ENCODE measurements around the gene ZNF92.

DNA sequence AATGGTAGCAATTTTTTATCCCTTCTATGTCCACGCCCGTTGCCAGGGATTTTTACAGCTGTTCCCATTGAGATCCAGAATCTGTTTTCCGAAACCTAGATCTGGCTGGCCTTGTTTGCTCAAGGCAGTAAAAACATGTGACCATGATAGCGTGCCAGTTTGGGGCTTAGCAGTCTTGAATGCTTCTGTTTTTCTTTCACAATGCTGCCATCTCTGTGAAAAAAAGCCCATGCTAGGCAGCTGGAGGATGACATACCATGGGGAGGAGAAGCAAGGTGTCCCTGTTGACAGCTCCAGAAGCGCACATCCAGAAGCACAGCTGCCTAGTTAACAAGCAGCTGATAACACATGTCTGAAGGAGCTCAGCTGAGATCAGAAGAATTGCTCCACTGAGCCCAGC is 2.2 kb upstream of the ZNF92 start:
- TF ChIP-seq, protein P1, sequence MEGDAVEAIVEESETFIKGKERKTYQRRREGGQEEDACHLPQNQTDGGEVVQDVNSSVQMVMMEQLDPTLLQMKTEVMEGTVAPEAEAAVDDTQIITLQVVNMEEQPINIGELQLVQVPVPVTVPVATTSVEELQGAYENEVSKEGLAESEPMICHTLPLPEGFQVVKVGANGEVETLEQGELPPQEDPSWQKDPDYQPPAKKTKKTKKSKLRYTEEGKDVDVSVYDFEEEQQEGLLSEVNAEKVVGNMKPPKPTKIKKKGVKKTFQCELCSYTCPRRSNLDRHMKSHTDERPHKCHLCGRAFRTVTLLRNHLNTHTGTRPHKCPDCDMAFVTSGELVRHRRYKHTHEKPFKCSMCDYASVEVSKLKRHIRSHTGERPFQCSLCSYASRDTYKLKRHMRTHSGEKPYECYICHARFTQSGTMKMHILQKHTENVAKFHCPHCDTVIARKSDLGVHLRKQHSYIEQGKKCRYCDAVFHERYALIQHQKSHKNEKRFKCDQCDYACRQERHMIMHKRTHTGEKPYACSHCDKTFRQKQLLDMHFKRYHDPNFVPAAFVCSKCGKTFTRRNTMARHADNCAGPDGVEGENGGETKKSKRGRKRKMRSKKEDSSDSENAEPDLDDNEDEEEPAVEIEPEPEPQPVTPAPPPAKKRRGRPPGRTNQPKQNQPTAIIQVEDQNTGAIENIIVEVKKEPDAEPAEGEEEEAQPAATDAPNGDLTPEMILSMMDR (IDR thresholded peaks at IDR 0.05): no peak
- TF ChIP-seq POLR2AphosphoS5 (IDR thresholded peaks at IDR 0.05) (peak; percentile 49), POLR2A (IDR thresholded peaks at IDR 0.05) (no peak)
